Amygdala (tissue), 56 donors: ENCODE results near the gene ARMCX4.
A peak's percentile ranks its signal among the peaks of the same experiment; 100 is the strongest.
"Not testable (repeated sequence)": the region's sequence is repeated elsewhere in the genome, so short reads cannot be mapped to it uniquely, and the experiment has no call there.

Experiments
- DNase-seq, 56 donors: peaks; one replicate each; lab custom pipeline; 2025; lab: John Stamatoyannopoulos, UW

Gene ARMCX4

DNA sequence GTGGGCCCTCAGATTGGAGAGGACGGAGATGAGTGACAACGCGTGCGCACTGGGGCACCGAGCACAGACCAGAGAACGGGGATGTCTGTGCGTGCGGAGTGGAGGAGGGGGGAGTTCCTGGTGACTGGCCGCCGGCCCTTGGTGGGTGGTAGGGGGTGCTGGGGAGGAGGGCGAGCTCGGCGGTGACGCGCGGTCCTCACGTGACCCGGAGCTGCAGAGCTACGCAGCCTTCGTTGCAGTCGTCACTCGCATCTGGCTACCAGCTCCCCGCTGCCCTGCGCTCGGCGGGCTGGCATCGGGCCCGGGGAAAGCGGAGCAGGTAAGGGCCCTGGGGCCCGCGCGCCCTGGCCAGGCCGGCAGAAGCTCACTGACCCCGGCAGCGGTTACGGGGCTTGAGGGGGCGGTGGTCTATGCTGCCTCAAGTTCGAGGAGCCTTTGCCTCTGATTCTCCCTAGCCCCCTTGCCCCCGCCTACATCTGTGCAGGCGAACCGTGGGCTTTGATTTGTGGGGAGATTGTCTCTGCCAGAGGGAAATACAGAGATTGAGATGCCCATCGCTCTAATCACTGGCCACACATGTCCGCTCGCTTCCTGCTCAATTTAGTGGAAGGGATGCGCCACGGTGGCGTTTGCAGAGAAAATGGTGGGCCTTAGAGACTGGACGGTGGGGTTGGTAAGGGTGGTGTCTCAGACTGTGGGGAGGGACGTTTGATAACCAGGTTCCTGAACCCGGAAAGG lies at the start of gene ARMCX4:
TSS of gene ARMCX4 (plus strand) at position 245 of the 738 bp plus-strand sequence. CDS start 3,134 bp downstream, outside the sequence.
- DNase-seq: peak in 53 of 56 donors; percentile 0 to 80 (median 50)

DNA sequence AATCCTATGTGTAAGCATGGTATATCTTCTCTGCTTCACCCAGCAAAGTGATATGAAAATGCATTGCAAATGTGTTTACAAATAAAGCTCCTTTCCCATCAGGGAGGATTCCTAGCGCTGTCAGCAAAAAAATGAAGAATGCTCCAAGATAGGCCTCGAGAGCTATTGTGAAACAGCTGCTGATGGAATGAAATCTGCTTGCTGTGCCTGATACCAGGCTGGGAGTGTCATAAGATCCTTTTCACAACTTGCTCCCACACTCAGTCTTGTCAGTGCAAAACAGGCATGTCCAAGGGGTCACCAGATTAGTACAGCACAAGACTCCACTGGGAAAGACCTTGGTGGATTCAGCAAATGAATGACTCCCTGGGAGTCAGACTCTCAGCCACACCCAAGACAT lies 43.2 kb upstream of the ARMCX4 start:
- no peak for DNase-seq

DNA sequence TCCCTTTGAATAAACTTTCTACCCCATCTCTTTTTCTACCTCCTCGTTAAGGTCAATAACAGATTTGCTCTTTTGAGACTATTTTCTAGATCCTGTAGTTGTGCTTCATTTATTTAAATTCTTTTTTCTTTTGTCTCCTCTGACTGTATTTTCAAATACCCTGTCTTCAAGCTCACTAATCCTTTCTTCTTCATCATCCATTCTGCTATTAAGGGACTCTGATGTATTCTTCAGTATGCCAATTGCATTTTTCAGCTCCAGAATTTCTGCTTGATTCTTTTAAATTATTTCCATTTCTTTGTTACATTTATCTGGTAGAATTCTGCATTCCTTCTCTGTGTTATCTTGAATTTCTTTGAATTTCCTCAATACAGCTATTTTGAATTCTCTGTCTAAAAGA lies 36.0 kb upstream of the ARMCX4 start:
- DNase-seq: no peak

DNA sequence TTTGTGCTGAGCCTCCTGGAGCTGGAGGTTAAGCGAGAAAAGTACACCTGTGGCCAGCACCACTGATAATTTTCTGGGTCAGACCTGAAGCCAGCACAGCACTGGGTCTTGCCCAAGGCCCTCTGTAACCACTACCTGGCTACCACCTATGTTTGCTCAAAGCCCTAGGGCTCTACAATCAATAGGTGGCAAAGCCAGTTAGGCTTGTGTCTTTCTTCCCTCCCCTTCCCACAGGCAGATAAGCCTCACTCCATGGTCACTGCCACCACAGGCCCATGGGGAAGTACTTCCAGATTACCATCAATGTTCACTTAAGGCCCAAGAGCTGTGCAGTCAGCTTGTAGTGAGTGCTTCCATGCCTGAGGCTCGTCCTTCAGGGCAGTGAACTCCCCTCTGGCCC lies 35.2 kb upstream of the ARMCX4 start:
- DNase-seq: no peak

- peak in 9 of 56 donors; percentile 0 to 15 (median 3) for DNase-seq
Observed at GRCh38 chrX:101450961-101451360, 34.3 kb upstream of the ARMCX4 start.

- no peak for DNase-seq
Observed at GRCh38 chrX:101452056-101452455, 33.2 kb upstream of the ARMCX4 start.

- no peak for DNase-seq
Observed at GRCh38 chrX:101460669-101461068, 24.6 kb upstream of the ARMCX4 start.

GRCh38 chrX:101462892-101463291 lies 22.4 kb upstream of the ARMCX4 start:
- DNase-seq: peak in 1 of 56 donors; percentile 0

DNA sequence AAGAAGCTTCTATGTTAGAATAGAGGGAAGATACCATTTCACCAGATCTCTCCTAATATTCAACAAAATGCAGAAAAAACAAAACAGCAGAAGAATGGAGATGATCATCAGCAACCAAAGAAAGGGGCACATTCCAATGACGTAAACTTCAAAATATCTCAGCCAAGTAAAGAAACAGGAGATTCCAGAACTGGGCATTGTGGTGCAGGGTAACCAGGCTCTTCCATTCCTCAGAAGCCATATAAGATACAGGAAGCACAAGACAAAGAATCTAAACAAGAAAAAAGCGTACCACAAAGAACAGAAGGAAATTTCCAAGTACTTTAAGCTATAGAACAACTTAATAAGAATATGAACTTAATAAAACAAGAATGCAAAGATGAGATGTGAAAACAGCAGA lies 6.9 kb upstream of the ARMCX4 start:
- DNase-seq: no peak

DNA sequence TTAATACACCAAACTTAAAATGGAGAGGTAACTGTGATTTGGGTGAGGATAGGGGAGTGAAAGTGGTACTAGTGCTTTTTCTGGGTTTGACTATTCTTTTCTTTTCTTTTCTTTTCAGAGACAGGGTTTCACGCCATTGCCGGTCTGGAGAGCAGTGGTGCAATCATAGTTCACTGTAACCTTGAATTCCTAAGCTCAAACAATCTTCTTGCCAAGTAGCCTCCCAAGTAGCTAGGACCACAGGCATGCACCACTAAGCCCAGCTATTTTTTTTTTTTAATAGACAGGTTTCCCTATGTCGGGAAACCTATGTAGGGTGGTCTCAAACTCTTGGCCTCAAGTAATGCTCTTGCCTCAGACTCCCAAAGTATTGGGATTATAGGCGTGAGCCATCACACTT lies 3.0 kb upstream of the ARMCX4 start:
- DNase-seq: no peak

DNA sequence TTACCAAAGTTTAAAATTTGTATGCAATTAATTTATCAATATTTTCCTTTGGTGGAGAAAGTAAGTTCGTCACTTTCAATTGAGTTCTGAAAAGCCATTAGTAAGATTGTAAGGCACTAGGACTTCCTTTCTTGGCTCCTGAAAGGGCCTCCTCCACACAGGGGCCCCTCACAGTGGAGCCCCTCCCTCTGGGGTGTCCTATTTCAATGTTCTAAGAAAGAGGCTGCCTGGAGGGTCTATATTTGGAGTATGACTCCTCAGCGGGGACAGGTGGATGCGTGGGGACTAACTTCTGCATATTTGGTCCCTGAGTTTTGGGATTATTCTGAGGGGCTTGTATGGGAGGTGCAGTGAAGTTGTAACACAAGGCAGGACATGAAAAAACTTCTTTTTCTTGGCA lies 1.6 kb upstream of the ARMCX4 start:
- DNase-seq: no peak

DNA sequence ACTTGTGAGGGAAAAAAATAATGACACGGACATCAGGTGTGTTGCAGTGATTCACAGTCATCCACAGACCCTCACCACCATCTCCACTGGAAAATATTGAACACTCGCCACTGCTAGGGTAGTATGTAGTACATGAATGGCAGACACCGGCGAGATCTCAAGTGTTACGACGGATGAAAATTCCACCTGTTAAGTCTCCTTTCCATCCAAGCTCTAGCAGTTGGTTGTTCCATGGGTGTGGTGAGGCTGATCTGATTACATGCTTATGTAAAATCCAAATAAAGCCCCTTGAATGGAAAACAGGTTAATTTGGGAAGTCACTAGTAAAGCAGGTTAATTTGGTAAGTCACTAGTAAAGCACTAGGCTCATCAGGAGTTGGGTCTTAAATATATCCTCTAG lies 1.1 kb upstream of the ARMCX4 start:
- DNase-seq: no peak

GRCh38 chrX:101488796-101489195 lies 3.5 kb downstream of the ARMCX4 start:
- no peak for DNase-seq

DNA sequence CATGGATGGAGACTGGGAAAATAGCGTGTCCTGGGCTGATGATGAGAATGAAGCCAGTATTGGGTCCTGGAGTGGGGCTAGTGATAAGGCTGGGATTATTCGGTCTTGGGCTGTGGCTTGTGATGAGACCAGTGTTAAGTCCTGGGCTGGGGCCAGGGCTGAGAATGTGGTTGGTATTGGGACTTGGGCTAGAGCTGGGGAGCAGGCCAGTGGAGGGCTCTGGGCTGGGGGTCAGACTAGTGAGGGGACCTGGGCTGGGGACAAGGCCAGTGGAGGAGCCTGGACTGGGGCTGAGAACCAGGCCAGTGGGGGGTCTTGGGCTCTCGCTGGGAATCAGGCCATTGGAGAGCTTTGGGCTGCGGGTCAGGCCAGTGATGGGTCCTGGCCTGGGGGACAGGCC lies 6.7 kb downstream of the ARMCX4 start:
- no peak for DNase-seq

GRCh38 chrX:101493225-101493624 lies 8.0 kb downstream of the ARMCX4 start:
- DNase-seq: no peak

DNA sequence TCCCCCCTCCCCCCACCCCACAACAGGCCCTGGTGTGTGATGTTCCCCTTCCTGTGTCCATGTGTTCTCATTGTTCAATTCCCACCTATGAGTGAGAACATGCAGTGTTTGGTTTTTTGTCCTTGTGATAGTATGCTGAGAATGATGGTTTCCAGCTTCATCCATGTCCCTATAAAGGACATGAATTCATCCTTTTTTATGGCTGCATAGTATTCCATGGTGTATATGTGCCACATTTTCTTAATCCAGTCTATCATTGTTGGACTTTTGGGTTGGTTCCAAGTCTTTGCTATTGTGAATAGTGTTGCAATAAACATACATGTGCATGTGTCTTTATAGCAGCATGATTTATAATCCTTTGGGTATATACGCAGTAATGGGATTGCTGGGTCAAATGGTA lies 17.7 kb downstream of the ARMCX4 start:
- DNase-seq: not testable (repeated sequence)

DNA sequence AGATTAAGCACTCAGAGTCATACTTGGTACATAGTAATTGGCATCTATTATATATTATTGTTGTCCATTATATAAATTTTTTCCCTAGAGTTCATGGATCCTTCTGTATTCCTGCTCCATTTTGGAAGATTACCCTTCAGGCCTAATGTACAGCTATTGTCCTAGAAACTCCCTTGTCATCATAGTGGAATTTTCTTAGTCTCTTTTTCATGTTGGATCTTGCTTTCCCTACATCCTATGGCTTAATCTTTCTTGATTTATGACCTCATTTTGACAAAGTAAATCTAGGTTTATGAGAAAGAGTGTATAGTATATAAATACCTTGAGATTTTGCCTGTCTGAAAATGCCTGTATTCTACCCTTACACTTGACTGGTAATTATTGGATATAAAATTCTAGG lies 22.1 kb downstream of the ARMCX4 start:
- DNase-seq: no peak

GRCh38 chrX:101507986-101508385 lies 22.7 kb downstream of the ARMCX4 start:
- DNase-seq: no peak

- DNase-seq: no peak
Observed at GRCh38 chrX:101530944-101531343, 45.7 kb downstream of the ARMCX4 start.
